Measurements from ENCODE around the gene GPC6.
"Not testable (repeated sequence)": the region's sequence is repeated elsewhere in the genome, so short reads cannot be mapped to it uniquely, and the experiment has no call there.

The GPC6 gene

GRCh38 chr13:93454676-93455235 is 228.1 kb downstream of the GPC6 start:
- DNase-seq, result not testable (repeated sequence)

- DNase-seq, result no peak
These were observed 229.3 kb downstream of the GPC6 start for GRCh38 chr13:93455861-93456260.

- no peak for DNase-seq
These were observed 233.4 kb downstream of the GPC6 start for GRCh38 chr13:93460005-93460404.

GRCh38 chr13:93462151-93462550 is 235.5 kb downstream of the GPC6 start:
- no peak for DNase-seq

GRCh38 chr13:93466502-93467036 is 240.0 kb downstream of the GPC6 start:
- DNase-seq, result no peak

- no peak for DNase-seq
These were observed 240.6 kb downstream of the GPC6 start for GRCh38 chr13:93467175-93467574.

- no peak for DNase-seq
These were observed 241.8 kb downstream of the GPC6 start for GRCh38 chr13:93468433-93468832.

GRCh38 chr13:93472296-93472695 is 245.7 kb downstream of the GPC6 start:
- no peak for DNase-seq

- DNase-seq, result no peak
These were observed 246.2 kb downstream of the GPC6 start for GRCh38 chr13:93472814-93473296.

GRCh38 chr13:93473441-93474270 is 247.0 kb downstream of the GPC6 start:
- DNase-seq, result no peak

GRCh38 chr13:93476175-93476574 is 249.6 kb downstream of the GPC6 start:
- DNase-seq, result no peak

- no peak for DNase-seq
These were observed 250.6 kb downstream of the GPC6 start for GRCh38 chr13:93477238-93477637.

- no peak for DNase-seq
These were observed 254.0 kb downstream of the GPC6 start for GRCh38 chr13:93480553-93481106.

- DNase-seq, result not testable (repeated sequence)
These were observed 269.5 kb downstream of the GPC6 start for GRCh38 chr13:93496117-93496516.

- no peak for DNase-seq
These were observed 270.5 kb downstream of the GPC6 start for GRCh38 chr13:93496985-93497673.

GRCh38 chr13:93499991-93500390 is 273.4 kb downstream of the GPC6 start:
- DNase-seq, result no peak

GRCh38 chr13:93502071-93502470 is 275.5 kb downstream of the GPC6 start:
- no peak for DNase-seq

GRCh38 chr13:93502987-93503615 is 276.5 kb downstream of the GPC6 start:
- no peak for DNase-seq

- no peak for DNase-seq
These were observed 278.7 kb downstream of the GPC6 start for GRCh38 chr13:93505104-93505952.

- no peak for DNase-seq
These were observed 284.4 kb downstream of the GPC6 start for GRCh38 chr13:93511011-93511410.

- no peak for DNase-seq
These were observed 288.7 kb downstream of the GPC6 start for GRCh38 chr13:93515267-93515666.

GRCh38 chr13:93517658-93518057 is 291.1 kb downstream of the GPC6 start:
- no peak for DNase-seq

All from CD4-positive, alpha-beta T cell treated with Interleukin-21 for 1 hour (primary cell).